ENCODE data around the gene SLC22A7.

Gene SLC22A7

GRCh38 chr6:43283905-43284304 is 14.2 kb upstream of the SLC22A7 start:
- no peak for DNase-seq (ENCODE audit: low read depth)

GRCh38 chr6:43284991-43285781 is 12.9 kb upstream of the SLC22A7 start:
- DNase-seq (ENCODE audit: low read depth), result no peak

DNA sequence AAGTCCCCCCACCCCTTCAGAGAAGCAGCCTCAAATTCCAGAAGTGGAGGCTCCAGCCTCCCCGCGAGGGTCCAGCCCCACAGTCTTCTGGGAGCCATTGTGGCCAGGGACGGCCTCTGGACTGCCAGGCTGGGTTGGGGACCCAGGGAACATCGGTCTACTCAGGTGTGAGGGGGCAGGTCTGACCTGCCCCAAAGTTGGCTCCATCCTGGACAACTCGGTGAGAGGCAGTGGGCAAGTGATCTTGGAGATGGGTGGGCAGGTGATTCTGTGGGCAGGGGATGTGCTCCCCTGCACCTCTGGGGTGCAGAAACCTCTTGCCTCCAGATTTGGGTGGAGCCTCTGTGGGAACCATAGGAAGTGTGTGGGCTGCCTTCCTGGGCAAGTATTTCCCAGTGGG is 12.2 kb upstream of the SLC22A7 start:
- no peak for DNase-seq (ENCODE audit: low read depth)

GRCh38 chr6:43286456-43286979 is 11.5 kb upstream of the SLC22A7 start:
- DNase-seq (ENCODE audit: low read depth), result no peak

GRCh38 chr6:43286980-43287716 is 10.9 kb upstream of the SLC22A7 start:
- no peak for DNase-seq (ENCODE audit: low read depth)

DNA sequence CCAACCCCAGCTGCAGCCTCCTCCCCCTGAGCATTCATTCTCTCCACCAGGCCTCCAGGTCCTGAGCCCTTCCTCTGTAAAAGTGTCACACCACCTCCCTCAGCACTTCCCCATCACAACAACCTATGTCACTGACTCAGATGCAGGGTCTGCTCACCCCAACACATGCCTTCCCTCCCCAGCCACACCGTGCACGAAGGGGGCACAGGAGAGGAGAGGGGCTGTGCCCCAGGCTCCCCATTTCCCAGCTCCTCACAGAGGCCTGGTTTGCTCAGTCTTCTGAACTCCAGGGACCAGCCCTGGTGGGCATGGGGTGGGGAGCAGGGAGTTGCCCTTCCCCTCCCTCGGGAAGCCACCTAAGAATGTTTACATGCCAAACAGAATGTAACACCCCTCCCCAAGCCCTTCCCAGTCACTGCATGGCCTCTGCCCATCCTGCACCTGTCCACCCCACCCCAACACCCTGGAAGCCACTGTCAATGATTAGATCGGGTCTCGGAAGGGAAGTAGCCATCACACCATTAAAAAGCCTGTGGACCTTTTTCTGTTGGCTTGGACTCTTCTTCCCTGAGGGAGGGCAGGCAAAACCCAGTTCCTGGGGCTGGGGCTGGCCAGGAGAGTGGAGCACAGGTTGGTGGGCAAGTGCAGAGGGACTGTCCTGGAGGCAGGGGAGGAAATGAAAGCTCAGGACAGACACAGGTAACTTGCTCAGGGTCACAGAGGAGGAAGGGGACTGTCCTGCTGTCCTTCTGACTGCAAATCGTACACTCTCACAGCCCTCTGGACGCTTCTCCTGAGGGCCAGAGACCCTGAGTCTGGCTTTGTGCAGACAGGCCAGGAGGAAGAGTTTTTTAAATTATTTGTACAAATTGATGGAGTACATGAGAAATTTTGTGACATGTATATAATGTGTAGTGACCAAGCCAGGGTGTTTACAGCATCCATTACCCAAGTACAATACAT is 10.1 kb upstream of the SLC22A7 start:
- DNase-seq (ENCODE audit: low read depth), result no peak

DNA sequence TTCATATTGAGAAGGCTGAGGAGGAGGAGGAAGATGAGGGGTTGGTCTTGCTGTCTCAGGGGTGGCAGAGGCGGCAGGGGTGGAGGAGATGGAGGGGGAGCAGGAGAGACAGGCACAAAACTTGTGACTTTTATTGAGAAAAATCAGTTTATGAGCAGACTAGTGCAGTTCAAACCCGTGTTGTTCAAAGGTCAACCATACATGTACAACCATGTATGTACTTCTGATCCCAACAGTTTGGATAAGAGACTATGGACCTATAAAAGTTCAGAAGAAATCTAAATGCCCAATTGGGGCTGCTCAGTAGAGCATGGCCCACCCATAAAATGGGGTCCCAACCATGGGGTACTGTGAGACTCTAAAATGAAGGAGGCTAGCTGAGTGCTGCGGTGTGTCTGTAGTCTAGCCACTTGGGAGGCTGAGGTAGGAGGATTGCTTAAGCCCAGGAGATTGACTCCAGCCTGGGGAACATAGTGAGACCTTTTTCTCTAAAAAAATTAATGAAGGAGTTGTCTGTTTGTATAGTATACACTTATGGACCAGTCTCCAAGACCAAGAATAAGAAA is 7.6 kb upstream of the SLC22A7 start:
- DNase-seq (ENCODE audit: low read depth), result no peak

- DNase-seq (ENCODE audit: low read depth), result no peak
Measured at GRCh38 chr6:43290905-43291355, 7.1 kb upstream of the SLC22A7 start.

- DNase-seq (ENCODE audit: low read depth), result no peak
Measured at GRCh38 chr6:43291708-43292107, 6.4 kb upstream of the SLC22A7 start.

DNA sequence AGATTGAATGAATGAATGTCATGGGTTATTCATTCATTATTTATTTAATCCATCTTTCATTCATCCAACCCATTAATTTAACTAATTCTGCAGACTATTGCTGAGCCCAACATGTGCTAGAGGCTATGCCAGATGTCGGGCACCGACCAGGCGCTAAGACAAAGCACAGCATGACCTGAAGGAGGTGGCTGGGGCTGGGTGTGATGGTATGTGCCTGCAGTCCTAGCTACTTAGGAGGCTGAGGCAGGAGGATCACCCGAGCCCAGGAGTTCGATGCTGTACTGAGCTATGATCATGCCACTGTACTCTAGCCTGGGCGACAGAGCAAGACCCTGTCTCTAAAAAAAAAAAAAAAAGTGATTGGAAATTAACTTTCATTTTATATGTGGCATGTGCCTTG is 5.7 kb upstream of the SLC22A7 start:
- no peak for DNase-seq (ENCODE audit: low read depth)

GRCh38 chr6:43292763-43293318 is 5.2 kb upstream of the SLC22A7 start:
- DNase-seq (ENCODE audit: low read depth), result no peak

DNA sequence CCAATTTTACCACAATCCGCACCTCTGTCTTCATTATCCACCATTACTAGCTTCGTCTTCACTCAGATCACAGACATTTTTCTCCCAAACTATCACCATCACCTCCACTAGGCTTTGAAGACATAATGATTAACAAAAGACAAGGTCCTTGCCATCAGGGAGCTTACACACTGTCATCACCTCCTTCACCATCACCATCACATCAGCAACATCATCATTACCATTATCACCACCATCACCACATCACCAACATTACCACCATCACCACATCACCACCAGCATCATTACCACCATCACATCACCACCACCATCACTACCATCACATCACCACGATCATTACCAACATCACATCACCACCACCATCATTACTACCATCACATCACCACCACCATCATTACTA is 4.4 kb upstream of the SLC22A7 start:
- no peak for DNase-seq (ENCODE audit: low read depth)

- no peak for DNase-seq (ENCODE audit: low read depth)
Measured at GRCh38 chr6:43294536-43294935, 3.5 kb upstream of the SLC22A7 start.

GRCh38 chr6:43295456-43295855 is 2.6 kb upstream of the SLC22A7 start:
- DNase-seq (ENCODE audit: low read depth), result no peak

- no peak for DNase-seq (ENCODE audit: low read depth)
Measured at GRCh38 chr6:43296780-43297497, 1.1 kb upstream of the SLC22A7 start.

DNA sequence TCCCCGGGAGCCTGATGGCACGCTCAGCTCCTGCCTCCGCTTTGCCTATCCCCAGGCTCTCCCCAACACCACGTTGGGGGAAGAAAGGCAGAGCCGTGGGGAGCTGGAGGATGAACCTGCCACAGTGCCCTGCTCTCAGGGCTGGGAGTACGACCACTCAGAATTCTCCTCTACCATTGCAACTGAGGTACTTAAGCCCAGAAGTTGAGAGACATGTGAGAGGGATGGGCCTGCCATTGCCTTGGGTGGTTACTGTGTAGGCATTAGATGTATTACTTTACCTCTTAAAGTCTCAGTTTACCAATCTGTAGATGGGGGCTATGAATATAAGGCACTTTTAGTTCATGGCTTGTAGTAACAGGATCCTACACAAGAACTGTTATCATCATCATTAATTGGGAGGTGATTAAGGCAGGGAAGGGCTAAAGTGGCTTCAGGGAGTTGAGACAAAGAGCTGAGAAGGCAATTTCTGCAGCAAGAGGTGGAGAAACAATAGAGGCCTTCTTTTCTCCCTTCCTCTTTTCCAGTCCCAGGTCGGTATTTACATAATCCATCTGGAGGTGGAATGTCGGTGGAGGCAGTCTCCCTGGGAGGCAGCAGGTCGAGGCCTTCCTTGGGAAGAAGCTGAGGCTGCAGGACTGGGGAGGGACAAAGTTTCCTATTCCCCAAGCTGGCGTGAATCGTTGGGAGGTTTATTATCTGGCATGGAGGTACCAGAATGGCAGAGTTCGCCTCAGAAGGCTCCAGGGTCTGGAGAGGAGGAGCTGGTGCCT is 691 bp downstream of the SLC22A7 start:
- DNase-seq (ENCODE audit: low read depth), result no peak

DNA sequence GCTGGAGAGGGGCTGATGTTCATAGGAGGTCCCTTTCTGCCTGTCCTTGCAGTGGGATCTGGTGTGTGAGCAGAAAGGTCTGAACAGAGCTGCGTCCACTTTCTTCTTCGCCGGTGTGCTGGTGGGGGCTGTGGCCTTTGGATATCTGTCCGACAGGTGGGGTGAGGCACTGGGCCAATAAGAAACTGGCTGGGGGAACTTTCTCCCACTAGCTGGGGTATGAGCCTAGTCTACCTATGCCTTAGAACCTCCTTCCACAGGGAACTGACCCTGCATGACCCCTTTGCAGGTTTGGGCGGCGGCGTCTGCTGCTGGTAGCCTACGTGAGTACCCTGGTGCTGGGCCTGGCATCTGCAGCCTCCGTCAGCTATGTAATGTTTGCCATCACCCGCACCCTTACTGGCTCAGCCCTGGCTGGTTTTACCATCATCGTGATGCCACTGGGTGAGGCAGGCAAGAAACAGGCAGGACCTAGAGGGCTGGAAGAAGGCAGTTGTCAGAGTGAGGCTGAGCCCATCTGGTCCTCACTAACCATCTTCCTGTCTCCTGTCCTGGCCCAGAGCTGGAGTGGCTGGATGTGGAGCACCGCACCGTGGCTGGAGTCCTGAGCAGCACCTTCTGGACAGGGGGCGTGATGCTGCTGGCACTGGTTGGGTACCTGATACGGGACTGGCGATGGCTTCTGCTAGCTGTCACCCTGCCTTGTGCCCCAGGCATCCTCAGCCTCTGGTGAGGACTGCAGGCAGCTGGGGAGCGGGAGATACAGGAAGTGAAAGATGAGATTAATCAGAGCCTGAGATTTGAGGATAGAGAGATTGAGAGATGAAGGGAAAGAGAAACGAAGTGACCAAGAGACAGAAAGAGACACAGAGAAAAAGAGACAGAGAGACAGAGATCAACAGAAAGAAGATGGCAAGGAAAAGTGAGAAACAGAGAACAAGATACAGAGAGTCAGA is 1.6 kb downstream of the SLC22A7 start:
- no peak for DNase-seq (ENCODE audit: low read depth)

GRCh38 chr6:43301081-43301870 is 3.2 kb downstream of the SLC22A7 start:
- no peak for DNase-seq (ENCODE audit: low read depth)
